Stimulated activated CD4-positive, alpha-beta T cell treated with anti-CD3 and anti-CD28 coated beads, Interleukin-12 subunit alpha, Interleukin-12 subunit beta, amount 100 ng/mL, for 4 hours (primary cell): ENCODE measurements around the gene THAP10.
"Not testable (repeated sequence)": the region's sequence is repeated elsewhere in the genome, so short reads cannot be mapped to it uniquely, and the experiment has no call there.

ENCODE experiments used
- DNase-seq: peaks from one replicate; pipeline ENCODE4 v3.0.0-alpha.2; 2020

THAP10 gene

GRCh38 chr15:70892002-70892911 lies at the start of gene THAP10, which contains the start of gene LRRC49:
Gene THAP10, minus strand, starts transcription at chr15:70892433. Its CDS starts 161 bp downstream, at chr15:70892272.
Gene LRRC49, plus strand, starts transcription at chr15:70892826. Its CDS starts 69 bp downstream, at chr15:70892895.
- peak; percentile 11 for DNase-seq

- DNase-seq = no peak
Observed at GRCh38 chr15:70936326-70936725, 44.1 kb upstream of the THAP10 start.

- no peak for DNase-seq
Observed at GRCh38 chr15:70935631-70936030, 43.4 kb upstream of the THAP10 start.

DNA sequence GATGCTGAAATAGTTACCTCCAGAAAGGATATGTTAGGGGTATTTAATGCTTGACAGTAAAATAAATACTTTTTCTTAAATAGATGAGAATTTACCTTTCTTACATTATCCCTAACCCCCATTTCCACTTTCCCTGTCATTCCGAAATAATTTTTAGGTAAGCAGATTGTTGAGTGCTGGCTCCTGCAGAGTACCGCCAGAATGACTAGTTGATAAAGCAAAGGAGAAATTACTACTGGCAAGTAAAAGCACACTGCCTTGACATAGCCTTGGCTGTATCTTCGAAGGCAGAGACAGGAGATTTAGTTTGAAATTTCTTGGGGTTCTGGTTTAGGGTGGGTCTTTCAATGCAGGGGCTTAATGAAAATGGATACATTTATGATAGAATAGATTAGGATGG lies 41.2 kb upstream of the THAP10 start:
- no peak for DNase-seq

- DNase-seq = no peak
Observed at GRCh38 chr15:70932397-70932796, 40.2 kb upstream of the THAP10 start.

GRCh38 chr15:70931821-70932220 lies 39.6 kb upstream of the THAP10 start:
- DNase-seq = no peak

- not testable (repeated sequence) for DNase-seq
Observed at GRCh38 chr15:70926914-70927313, 34.7 kb upstream of the THAP10 start.

GRCh38 chr15:70923311-70924080 lies 31.3 kb upstream of the THAP10 start:
- DNase-seq = no peak

- DNase-seq = no peak
Observed at GRCh38 chr15:70922119-70922518, 29.9 kb upstream of the THAP10 start.

GRCh38 chr15:70920981-70921696 lies 28.9 kb upstream of the THAP10 start:
- no peak for DNase-seq

GRCh38 chr15:70917955-70918354 lies 25.7 kb upstream of the THAP10 start:
- DNase-seq = no peak

DNA sequence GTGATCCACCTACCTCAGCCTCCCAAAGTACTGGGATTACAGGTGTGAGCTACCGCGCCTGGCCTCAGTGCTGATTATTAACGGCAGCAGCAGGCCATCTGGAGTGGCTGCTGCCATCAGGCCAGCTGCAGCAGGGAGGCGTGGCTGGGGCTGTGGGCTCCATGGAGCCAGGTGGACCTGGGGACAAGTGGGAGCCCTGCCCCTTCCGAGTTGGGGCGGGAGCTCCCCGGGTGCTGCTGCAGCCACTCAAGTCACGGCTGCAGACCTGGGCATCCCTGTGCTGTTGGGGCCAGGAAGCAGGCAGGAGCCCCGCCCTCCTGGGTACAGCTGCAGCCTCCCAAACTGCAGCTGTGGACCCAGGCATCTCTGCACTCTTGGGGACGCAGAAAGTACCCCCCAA lies 24.3 kb upstream of the THAP10 start:
- no peak for DNase-seq

GRCh38 chr15:70912187-70912586 lies 20.0 kb upstream of the THAP10 start:
- DNase-seq = no peak

GRCh38 chr15:70910958-70911357 lies 18.7 kb upstream of the THAP10 start:
- DNase-seq = no peak

DNA sequence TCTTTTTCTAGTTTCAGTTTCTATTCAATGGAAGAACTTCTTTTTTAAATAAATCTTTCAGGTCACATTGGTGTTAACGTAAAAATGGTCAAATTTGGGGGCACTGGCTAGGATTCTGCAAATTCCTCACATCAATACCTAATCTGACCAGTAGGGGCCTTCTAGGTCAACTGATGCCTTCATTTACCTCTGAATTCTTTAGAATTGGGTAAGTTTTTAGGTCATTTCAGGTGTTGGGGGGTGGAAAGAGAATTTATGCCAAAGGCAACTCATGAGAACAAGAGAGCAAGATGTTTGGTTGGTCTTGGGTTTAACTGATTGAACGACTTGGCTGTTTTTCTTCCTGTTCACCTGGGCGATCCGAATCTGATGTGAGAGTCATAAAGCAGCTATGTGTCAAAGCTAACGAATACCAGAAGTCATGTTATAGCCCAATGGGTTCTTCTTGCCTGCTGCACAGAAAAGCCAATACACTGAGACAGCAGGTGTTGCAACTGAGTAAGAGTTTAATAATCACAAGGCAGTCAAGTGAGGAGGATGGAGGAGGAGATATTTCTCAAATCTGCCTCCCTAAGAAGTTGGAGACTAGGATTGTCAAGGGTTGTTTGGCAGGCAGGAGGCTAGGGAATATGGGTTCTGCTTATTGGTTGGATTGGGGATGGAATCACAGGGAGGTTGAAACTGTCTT lies 15.7 kb upstream of the THAP10 start:
- no peak for DNase-seq

DNA sequence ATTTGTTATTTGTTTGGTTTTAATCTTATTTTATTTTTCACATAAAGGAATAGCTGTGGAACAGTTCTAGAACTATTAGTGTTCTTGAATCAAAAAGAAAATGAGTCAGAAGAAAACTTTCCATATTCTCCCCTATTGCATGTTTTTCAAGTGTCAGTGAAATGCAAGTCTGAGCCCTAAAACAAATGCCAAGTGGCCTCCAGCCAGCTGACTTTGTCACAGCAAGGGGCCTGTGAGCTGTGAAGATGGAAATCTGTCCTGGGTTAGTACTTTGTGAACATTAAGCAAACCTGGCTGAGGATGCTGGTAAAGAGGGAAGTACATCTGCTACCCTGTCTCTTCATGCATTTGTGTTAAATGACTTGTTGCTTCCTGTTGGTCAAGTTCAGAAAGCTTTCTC lies 14.6 kb upstream of the THAP10 start:
- no peak for DNase-seq

DNA sequence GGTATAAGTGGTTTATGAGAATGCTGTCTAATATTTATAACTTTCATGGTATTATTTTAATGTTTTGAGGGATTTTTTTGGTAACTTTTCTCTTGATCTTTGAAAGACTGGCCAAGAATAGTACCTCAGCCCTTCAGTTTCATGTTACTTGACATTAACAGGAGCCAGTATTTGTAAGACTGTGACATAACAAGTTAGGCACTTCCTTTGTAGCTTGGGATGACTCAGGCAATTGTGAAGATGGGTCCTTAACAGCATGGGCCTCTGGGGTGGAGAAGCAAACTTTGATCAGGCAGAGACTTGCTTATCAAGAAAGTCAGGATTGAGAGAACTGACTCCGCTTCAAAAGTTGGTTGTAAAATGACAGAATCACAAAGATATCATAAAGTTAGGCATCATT lies 9.9 kb upstream of the THAP10 start:
- no peak for DNase-seq

DNA sequence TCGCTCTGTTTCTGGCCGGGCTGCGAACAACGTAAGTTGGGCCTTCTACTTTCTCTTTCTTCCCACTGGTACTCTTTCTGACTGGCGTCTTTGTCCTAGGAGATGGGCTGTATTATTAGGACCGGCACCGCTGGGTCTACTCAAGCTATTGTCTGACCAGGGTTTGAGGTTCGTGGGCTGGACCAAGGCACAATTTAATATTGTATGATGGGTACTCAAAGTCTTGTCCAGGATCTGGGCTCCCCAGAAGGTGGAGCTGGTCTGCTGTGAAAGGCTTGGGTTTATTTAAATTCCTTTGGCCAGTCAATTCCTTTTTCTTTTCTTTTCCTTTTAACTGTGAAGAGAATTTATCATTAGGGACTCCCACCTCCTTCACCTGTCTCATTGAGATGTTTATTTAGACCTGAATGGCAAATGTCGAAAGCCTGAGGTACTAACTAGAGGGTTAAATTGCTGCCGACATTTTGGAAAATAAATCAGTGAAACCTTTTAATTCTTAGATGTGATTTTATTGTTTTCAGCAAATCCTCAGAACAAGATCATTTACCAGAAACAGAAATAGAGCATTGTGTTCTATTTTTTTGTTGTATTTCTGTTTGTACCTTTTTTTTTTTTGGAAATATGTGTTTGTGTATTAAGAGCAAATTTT lies 803 bp upstream of the THAP10 start:
- no peak for DNase-seq

- no peak for DNase-seq
Observed at GRCh38 chr15:70882361-70882760, 9.9 kb downstream of the THAP10 start.

DNA sequence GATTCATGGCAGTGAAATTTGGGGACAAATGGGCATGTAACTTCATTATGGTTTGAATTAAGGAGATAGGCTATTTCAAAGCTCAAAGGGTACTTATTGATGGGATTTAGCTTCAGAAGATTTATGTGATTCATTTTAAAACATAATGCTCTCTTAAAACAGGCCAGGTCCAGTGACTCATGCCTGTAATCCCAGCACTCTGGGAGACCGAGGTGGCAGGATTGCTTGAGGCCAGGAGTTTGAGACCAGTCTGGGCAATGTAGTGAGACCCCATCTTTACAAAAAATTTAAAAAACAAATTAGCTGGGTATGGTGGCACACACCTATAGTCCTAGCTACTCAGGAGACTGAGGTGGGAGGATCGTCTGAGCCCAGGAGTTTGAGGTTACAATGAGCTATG lies 11.5 kb downstream of the THAP10 start:
- no peak for DNase-seq

DNA sequence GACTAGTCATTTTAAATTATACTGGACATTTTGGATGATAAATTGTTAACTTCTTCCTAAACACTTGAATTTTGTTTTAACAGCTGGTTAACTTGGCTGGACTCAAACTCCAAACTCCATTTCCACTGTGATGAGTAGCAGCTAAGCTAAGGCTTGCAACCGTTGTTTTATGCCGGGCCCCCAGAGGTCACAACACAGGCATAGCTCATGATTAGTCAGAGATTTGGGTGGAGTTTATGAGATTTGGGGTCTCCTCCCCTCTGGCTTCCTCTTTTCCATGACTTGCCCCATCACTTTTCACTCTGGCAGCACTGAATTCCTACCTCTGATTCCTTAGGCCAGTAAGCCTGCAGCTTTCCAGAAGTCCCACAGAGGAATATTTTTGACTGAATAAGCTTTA lies 12.8 kb downstream of the THAP10 start:
- no peak for DNase-seq

DNA sequence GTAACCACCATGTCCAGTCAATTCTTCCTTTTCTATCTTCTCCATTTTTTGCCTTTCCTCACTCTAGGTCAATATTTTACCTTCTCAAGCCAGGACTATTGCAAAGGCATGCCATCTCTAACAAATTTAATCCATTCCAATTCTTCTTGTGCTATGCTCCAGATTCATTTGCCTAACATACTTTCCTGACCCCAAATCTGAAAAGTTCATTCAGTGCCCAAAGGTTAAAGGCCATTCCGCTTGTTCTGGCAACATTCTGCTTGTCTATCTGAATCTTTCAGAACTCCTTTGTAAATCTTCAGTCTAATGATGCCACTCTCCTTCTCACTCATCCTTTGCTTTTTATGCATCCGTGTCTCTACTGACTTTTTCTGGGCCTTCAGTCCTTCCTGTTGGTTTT lies 15.6 kb downstream of the THAP10 start:
- no peak for DNase-seq
